ENCODE data around the gene MYO3B.
"Not testable (repeated sequence)": the region's sequence is repeated elsewhere in the genome, so short reads cannot be mapped to it uniquely, and the experiment has no call there.

Gene MYO3B

DNA sequence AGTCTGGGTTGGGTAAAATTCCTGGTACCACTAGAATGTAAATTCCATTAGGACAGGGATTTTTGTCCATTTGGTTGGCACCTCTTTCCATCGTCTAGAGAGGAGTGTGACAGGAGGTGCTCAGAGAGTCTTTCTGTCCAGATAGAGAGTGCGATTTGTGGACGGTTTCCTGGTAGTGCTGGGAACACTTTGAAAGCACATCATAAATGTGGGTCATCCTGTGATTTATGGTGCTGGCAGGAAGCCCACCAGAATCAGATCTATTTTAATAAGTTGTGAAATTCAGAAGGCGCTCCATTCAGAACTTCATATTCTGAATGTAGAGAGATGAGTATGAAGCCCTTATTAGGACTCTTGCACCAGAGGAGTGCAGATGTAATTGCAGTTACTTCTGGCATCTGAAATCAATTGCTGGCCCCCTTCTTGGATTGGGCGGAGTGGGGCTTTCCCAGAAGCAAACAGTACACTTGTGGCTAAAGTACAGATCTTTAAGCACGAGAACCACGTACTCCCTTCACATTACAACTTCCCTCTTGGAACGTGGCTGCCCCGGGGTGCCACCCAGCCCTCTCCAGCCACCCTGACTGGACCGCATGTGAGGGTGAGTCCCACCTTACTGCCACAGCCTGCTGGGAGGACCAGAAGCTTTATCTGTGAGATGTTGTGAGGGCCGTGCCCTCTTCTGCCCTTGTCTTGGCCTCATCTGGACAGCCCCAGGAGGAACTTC is 243.2 kb downstream of the MYO3B start:
- no peak for DNase-seq (ENCODE audit: low read depth, low spot score)
- no peaks in the 10 kb centered on the region for H3K36me3 ChIP-seq (ENCODE audit: insufficient read depth, low read length)

GRCh38 chr2:170423919-170424318 is 246.0 kb downstream of the MYO3B start:
- Histone ChIP-seq H3K36me3 (ENCODE audit: insufficient read depth, low read length) (no peaks in the 10 kb centered on the region), H3K27ac (no peak overlapping the region), H3K4me3 (no peak overlapping the region), H3K9ac (ENCODE audit: insufficient read length) (no peak overlapping the region), H3K9me3 (ENCODE audit: low read depth, low read length) (no peaks in the 10 kb centered on the region)
- no peak for DNase-seq (ENCODE audit: low read depth, low spot score)
- no peak for TF ChIP-seq EZH2 (IDR thresholded peaks at IDR 0.05)

More for the DNA sequence above, 243.2 kb downstream of the MYO3B start:
- H3K9me3 ChIP-seq (ENCODE audit: low read depth, low read length) = no peaks in the 10 kb centered on the region
- no peak overlapping the region for H3K27ac ChIP-seq
- no peak overlapping the region for H3K4me3 ChIP-seq
- H3K9ac ChIP-seq (ENCODE audit: insufficient read length) = no peak overlapping the region
- TF ChIP-seq POLR2AphosphoS5 (IDR thresholded peaks at IDR 0.05; ENCODE audit: borderline replicate concordance, low read depth, low read length) (no peak), FOXP2 (optimal IDR thresholded peaks at IDR 0.05; ENCODE audit: control extremely low read depth, extremely low read length, insufficient read depth) (no peak), EZH2 (IDR thresholded peaks at IDR 0.05) (no peak)

- Histone ChIP-seq H3K9ac (ENCODE audit: insufficient read length) (no peak overlapping the region), H3K27ac (no peak overlapping the region), H3K36me3 (ENCODE audit: insufficient read depth, low read length) (no peaks in the 10 kb centered on the region), H3K4me3 (no peak overlapping the region), H3K9me3 (ENCODE audit: low read depth, low read length) (no peaks in the 10 kb centered on the region)
- no peak for DNase-seq (ENCODE audit: low read depth, low spot score)
- TF ChIP-seq EZH2 (IDR thresholded peaks at IDR 0.05) (no peak), FOXP2 (optimal IDR thresholded peaks at IDR 0.05; ENCODE audit: control extremely low read depth, extremely low read length, insufficient read depth) (no peak), POLR2AphosphoS5 (IDR thresholded peaks at IDR 0.05; ENCODE audit: borderline replicate concordance, low read depth, low read length) (no peak)
Measured at GRCh38 chr2:170425281-170425751, 247.4 kb downstream of the MYO3B start.

- Histone ChIP-seq H3K9me3 (ENCODE audit: low read depth, low read length) (no peaks in the 10 kb centered on the region), H3K9ac (ENCODE audit: insufficient read length) (no peak overlapping the region), H3K36me3 (ENCODE audit: insufficient read depth, low read length) (no peaks in the 10 kb centered on the region), H3K4me3 (no peak overlapping the region), H3K27ac (no peak overlapping the region)
- DNase-seq (ENCODE audit: low read depth, low spot score) = no peak
- TF ChIP-seq FOXP2 (optimal IDR thresholded peaks at IDR 0.05; ENCODE audit: control extremely low read depth, extremely low read length, insufficient read depth) = no peak
- TF ChIP-seq POLR2AphosphoS5 (IDR thresholded peaks at IDR 0.05; ENCODE audit: borderline replicate concordance, low read depth, low read length) = no peak
- TF ChIP-seq EZH2 (IDR thresholded peaks at IDR 0.05) = no peak
Measured at GRCh38 chr2:170428868-170429267, 250.9 kb downstream of the MYO3B start.

DNA sequence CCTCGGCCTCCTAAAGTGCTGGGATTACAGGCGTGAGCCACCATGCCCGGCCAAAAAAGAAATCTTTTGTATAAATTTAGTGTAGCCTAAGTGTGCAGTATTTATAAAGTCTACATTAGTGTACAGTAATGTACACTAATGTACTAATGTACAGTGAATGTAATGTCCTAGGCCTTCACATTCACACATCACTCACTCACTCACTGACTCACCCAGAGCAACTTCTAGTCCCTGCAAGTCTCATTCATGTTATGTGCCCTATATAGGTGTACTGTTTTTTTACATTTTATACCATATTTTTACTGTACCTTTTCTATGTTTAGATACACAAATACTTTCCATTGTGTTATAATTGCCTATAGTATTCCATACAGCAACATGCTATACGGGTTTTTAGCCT is 254.9 kb downstream of the MYO3B start:
- H3K36me3 ChIP-seq (ENCODE audit: insufficient read depth, low read length) = no peaks in the 10 kb centered on the region
- no peak overlapping the region for H3K4me3 ChIP-seq
- H3K9ac ChIP-seq (ENCODE audit: insufficient read length) = no peak overlapping the region
- H3K9me3 ChIP-seq (ENCODE audit: low read depth, low read length) = no peaks in the 10 kb centered on the region
- no peak overlapping the region for H3K27ac ChIP-seq
- TF ChIP-seq EZH2 (IDR thresholded peaks at IDR 0.05) (no peak), POLR2AphosphoS5 (IDR thresholded peaks at IDR 0.05; ENCODE audit: borderline replicate concordance, low read depth, low read length) (no peak), FOXP2 (optimal IDR thresholded peaks at IDR 0.05; ENCODE audit: control extremely low read depth, extremely low read length, insufficient read depth) (no peak)
- DNase-seq (ENCODE audit: low read depth, low spot score) = no peak

DNA sequence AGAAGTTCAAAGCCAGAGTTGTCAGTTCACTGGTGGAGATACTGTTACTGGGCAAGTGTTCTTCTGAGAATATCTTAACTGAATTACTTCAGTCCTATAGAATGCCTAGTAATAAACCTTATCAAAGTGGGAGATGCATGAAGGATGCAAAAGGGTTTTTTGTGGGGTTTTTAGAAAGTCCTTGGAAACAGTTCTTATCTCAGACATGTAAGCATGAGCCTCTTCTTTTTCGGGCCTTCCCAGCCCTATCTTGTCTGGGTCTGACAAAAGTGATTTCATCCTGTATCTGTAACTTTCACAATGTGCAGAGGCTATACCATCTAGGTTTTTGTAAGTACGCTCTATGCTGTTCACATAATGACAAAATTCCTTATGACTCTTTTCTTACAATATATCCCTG is 255.5 kb downstream of the MYO3B start:
- no peak for DNase-seq (ENCODE audit: low read depth, low spot score)
- no peak for TF ChIP-seq EZH2 (IDR thresholded peaks at IDR 0.05)
- TF ChIP-seq FOXP2 (optimal IDR thresholded peaks at IDR 0.05; ENCODE audit: control extremely low read depth, extremely low read length, insufficient read depth) = no peak
- TF ChIP-seq POLR2AphosphoS5 (IDR thresholded peaks at IDR 0.05; ENCODE audit: borderline replicate concordance, low read depth, low read length) = no peak
- Histone ChIP-seq H3K36me3 (ENCODE audit: insufficient read depth, low read length) (no peaks in the 10 kb centered on the region), H3K4me3 (no peak overlapping the region), H3K9ac (ENCODE audit: insufficient read length) (no peak overlapping the region), H3K27ac (no peak overlapping the region), H3K9me3 (ENCODE audit: low read depth, low read length) (no peaks in the 10 kb centered on the region)

DNA sequence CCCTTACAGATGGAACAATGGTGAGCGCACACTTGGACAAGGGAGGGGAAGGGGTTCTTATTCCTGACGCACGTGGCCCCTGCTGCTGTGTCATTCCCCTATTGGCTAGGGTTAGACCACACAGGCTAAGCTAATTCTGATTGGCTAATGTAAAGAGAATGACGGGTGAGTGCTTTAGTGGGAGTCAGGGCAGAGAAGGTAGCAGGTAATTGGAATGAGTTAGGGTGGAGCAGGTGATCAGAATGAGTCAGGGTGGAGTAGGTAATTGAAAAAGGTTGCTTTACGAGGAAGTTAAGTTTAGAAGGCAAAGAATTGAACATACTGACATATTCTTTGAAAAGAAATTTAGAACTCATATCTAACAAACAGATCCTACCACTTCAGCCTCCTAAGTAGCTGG is 256.4 kb downstream of the MYO3B start:
- H3K27ac ChIP-seq; H3K9ac ChIP-seq (ENCODE audit: insufficient read length); H3K4me3 ChIP-seq; H3K9me3 ChIP-seq (ENCODE audit: low read depth, low read length); H3K36me3 ChIP-seq (ENCODE audit: insufficient read depth, low read length); DNase-seq (ENCODE audit: low read depth, low spot score): not testable (repeated sequence)

DNA sequence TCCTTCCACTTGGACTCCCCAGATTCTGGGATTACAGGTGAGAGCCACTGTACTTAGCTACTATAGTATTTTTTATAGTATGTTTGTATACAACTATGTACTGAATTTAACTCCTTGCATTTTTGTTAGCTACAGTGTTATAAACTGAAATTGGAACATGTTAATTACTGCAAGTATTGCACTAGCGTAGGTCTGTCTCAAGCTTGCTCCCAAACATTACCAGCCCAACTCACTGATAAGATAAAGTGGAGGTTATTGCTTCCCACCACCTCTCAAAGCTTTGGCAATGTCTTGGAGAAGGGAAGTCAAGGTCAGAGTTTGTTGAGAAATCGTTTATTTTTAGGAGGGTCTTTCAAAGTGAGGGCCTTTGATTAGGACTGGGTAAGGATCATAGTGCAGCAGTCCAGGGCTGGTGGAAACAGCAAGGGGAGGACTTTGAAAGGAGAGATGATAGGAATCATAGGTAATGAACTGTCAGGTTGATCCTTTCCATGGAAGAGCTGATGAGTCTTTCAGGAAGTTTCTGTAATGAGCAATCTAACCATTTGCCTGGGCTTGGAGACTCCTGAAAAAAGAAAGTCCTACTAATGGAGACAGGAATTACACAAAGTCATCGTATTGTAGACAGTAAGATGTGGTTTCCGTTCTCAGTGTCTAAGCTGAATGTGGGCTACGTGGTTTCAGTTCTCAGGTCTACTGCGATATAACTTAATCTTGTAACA is 257.1 kb downstream of the MYO3B start:
- H3K9ac ChIP-seq (ENCODE audit: insufficient read length) = no peak overlapping the region
- no peaks in the 10 kb centered on the region for H3K36me3 ChIP-seq (ENCODE audit: insufficient read depth, low read length)
- H3K9me3 ChIP-seq (ENCODE audit: low read depth, low read length) = no peaks in the 10 kb centered on the region
- no peak overlapping the region for H3K4me3 ChIP-seq
- no peak overlapping the region for H3K27ac ChIP-seq
- TF ChIP-seq POLR2AphosphoS5 (IDR thresholded peaks at IDR 0.05; ENCODE audit: borderline replicate concordance, low read depth, low read length) (no peak), FOXP2 (optimal IDR thresholded peaks at IDR 0.05; ENCODE audit: control extremely low read depth, extremely low read length, insufficient read depth) (no peak), EZH2 (IDR thresholded peaks at IDR 0.05) (no peak)
- DNase-seq (ENCODE audit: low read depth, low spot score) = no peak
